ENCODE measurements around the gene SYNE1.

DNA sequence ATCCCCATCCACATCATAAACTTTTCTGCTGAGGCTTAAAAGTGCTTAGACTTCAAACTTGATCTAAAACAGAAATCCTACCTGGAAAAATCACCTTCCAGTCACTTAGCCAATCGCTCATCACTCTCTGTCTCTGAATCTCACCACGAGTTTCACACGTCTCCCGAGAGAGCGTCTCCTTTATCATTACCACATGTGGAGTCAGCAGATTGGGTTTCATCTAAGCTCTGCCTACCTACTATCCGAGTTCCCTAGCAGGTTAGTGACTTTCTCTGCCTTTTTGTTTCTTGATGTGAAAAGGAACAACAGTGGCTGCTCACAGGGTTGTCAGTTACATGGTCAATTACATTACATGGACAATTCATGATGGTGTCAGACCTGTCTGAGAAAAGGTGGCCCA lies 543.5 kb downstream of the SYNE1 start:
- TF ChIP-seq POLR2A (IDR thresholded peaks at IDR 0.05) (no peak), CTCF (IDR thresholded peaks at IDR 0.05) (no peak)

Data from ovary (tissue), 3 donors.